GM18951 (cell line): ENCODE measurements around the gene CASK.
"Not testable (repeated sequence)": the region's sequence is repeated elsewhere in the genome, so short reads cannot be mapped to it uniquely, and the experiment has no call there.

Experiments
- POLR2A ChIP-seq: IDR thresholded peaks from 4 replicates; pipeline ENCODE4 v1.6.1; 2011; ENCODE audit warnings: mild to moderate bottlenecking; ENCODE audit not compliant: insufficient read length, insufficient read depth; ENCODE audit errors: extremely low read depth
- in situ Hi-C: fragments of 300-500 bp; cut with MboI; formaldehyde crosslinking; loops from one replicate; pipeline ENCODE4 v1.12.0; 2022; ENCODE audit warnings: low sequenced_read_pairs, mixed read lengths, inconsistent platforms; ENCODE audit not compliant: unreplicated experiment

CASK gene

DNA sequence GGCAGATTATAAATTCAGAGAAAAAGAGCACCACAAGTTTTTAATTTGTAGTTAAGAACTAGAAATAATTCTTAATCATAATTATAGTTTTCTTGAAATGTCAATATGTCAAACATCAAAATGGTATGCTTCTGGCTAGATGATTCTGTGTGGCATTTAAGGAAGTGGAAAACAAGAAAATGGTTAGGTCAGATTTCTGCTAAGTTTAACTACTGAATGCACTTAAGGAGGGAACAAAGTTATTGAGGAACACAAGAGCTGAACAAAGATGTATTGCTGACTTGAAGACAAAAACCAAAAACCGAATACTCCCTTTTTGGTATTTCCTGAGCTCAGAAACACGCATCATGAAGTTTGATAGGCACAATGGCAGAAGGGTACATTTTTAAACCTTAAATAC lies 293.3 kb downstream of the CASK start:
- in situ Hi-C loops: no loop called here
- TF ChIP-seq POLR2A: no peak

DNA sequence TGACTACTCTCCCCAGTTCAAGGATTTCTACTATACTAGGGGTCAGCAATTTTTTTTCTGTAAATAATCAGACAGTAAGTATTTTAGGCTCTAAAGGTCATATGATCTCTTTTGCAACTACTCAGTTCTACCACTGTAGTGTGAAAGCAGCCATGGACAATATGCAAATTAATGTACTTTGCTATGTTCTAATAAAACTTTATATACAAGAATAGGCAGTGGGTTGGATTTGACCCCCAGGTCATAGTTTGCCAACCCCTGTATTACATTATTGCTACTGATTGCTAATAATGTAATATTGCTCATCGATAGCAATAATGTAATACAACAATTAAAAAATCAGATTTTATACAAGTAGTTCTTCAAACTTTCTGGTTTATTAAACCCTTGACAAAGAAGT lies 293.8 kb downstream of the CASK start:
- in situ Hi-C loops: no loop called here
- no peak for TF ChIP-seq POLR2A

- in situ Hi-C loops: no loop called here
- TF ChIP-seq POLR2A: no peak
Observed at GRCh38 chrX:41621222-41621723, 302.1 kb downstream of the CASK start.

DNA sequence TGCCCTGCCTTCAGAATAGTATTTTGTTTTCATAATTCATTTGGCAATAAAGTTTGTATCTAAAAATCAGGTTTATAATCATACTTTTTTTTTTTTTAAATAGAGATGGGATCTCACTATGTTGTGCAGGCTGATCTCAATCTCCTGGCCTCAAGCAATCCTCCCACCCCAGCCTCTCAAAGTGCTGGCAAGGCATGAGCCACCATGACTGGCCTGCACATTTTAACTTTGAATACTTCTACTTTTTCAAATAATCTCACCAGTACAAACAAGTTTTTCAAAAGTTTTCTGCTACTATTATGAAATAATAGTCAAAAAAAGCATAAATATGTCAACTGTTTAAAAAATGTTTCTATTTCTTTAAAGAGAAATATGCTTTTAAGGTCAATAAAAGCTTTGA lies 304.1 kb downstream of the CASK start:
- TF ChIP-seq POLR2A: no peak
- in situ Hi-C loops: no loop called here

DNA sequence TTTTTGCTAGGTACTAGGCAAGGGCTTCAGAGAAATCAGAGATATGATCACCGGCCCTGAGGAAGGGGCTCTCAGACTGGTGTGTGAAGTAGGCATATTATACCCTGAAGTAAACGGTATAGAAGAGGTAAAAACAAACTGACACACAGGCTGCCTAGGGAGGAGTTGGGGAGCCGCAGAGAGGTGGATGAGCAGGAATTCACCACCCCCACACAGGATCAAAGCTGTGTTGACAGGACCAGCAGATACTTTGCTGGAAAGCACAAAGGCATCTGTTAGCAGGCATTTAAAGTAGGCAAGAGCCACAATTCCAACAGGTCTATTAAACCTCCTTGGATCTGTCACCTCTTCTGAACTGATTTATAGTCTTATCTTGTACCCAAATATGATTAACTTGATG lies 306.4 kb downstream of the CASK start:
- no peak for TF ChIP-seq POLR2A
- in situ Hi-C loops: no loop called here

GRCh38 chrX:41616255-41616654 lies 307.1 kb downstream of the CASK start:
- in situ Hi-C loops: no loop called here

DNA sequence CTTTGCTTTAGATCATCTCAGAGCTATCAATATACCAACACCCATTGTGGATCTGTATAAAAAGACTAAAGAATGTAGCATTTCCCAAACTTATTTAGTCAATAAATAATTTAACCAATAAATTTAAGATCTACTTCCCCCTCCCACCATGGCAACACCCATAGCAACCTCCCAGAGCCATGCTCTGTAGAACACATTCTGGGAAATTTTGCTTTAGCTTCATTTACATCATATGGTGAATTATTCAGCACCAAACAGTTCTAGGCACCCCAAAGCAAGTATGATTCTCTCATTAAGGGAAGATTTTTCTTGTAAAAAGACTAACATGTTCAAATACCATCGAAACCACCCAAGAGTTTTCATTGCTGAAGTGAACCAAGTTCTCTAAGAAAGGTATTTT lies 315.1 kb downstream of the CASK start:
- TF ChIP-seq POLR2A: no peak
- in situ Hi-C loops: no loop called here

More at GRCh38 chrX:41616255-41616654, 307.1 kb downstream of the CASK start:
- no peak for TF ChIP-seq POLR2A

DNA sequence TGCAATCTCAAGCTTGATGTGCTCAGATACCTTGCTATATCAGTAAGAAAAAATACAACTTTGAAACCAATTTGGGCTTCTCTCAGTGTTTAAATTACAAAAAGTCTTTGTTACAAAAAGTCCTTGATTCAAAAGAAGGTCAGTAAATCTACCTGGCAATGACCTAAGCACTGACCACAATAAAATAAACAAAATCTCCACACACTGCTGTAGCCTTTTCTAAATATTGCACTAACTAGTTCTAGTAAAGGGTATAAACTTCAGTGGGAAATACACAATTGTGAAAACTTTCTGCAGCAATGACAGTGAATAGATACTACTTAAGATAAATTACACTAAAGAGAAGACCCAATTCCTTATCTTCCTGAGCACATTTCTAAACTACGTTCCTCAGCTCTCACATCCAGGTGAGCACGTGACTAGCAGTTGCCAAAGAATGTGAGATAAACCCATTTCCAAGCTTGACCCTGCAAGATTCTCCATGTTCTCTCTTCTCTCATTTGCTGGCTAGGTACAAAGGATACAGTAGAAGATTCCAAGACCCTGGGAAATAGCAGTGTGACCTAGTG lies 316.0 kb downstream of the CASK start:
- no peak for TF ChIP-seq POLR2A
- in situ Hi-C loops: no loop called here

- in situ Hi-C loops: not testable (repeated sequence)
Observed at GRCh38 chrX:41606057-41606456, 317.3 kb downstream of the CASK start.

GRCh38 chrX:41604766-41605543 lies 318.4 kb downstream of the CASK start:
- TF ChIP-seq POLR2A: no peak
- in situ Hi-C loops: no loop called here

GRCh38 chrX:41604177-41604576 lies 319.2 kb downstream of the CASK start:
- no peak for TF ChIP-seq POLR2A
- in situ Hi-C loops: no loop called here

- in situ Hi-C loops: no loop called here
- no peak for TF ChIP-seq POLR2A
Observed at GRCh38 chrX:41603596-41603995, 319.8 kb downstream of the CASK start.

DNA sequence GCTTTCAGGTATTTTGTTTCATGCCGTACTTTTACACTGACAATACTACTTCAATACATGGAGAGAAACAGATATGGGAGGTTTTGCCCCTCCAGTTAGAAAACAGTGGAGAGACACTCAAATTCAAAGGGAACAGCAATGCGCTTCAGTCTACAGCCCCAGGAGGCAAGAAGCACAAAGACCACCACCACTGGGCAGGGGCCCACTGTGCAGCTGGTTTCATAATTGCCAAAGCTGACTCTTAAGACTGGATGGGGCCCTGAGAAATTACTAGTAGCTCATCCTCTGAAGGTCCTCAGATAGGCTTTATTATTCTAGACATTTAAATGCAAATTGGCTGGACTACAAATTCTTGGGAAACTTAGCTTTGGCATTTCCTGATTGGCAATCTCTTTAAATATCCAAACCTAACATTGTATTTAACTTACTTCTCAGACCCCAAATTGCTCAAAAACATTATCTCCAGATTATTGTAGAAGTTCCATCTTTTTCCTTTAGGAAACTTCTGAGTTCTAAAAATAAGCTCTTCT lies 320.5 kb downstream of the CASK start:
- no peak for TF ChIP-seq POLR2A
- in situ Hi-C loops: no loop called here

- in situ Hi-C loops: no loop called here
- no peak for TF ChIP-seq POLR2A
Observed at GRCh38 chrX:41600291-41600690, 323.1 kb downstream of the CASK start.
